CD4-positive, alpha-beta T cell treated with Interleukin-17A for 4 hours (primary cell): ENCODE data around the gene PRKAG1.

Source experiments
- DNase-seq: peaks from one replicate; pipeline ENCODE4 v3.0.0-alpha.2; 2020; ENCODE audit warnings: mixed read lengths

PRKAG1 gene

DNA sequence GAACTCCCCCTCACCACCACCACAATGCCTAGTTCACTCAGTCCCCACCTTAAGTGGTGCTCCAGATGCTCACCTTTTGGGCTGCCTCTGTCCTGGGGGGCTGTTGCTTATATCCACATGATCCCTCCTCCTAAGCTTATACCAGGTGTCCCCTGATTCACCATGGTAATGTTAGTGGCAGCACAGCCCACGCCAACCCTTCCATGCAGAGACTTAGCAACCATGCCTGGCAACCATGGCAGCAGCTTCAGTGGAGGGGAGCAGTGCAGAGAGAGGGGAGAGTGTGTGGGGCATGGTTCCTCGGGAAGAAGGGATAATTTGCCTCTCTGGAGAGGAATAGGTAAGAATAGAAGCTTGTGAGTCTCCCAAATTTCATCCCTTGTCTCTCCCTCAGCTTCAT is 18.2 kb downstream of the PRKAG1 start:
- no peak for DNase-seq

DNA sequence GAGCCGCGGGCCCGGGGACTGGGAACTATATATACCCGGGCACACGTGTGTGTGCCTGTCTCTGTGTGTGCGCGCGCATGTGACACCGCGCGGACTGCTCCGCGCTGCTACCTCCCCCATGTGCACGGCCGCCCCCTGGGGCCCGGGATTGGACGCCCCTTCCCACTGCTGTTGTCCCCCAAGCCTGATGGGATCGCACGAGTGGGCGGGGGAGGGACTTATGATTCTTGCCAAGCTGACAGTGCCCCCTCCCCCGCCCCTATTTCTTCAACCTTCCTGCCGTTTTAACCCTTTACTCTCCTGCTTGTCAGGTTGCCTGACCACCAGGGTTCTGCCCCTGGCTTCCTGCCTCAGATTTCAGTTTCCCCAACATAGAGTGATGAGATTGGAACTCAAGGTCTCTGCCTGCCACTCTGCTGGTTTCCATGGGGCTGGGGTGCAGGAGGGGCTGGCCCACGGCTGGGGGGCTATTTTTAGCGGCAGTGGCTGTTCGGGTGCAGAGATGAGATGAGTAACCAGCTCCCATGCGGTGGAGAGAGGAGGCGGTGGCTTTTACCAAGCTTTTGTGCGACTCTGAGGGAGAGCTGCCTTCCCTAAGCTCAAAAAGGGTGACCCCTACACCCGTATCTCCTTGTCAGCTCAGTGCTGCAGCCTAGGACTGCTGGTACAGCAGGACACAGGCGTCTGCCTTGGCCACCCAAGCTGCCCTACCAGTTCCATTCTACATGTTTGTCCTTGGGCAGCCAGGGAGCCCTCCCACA is 19.0 kb downstream of the PRKAG1 start, which contains the start of gene DDN:
TSS of gene DDN (minus strand) at position 5 of the 761 bp plus-strand sequence. CDS start 88 bp downstream, outside the sequence.
- peak; percentile 41 for DNase-seq

DNA sequence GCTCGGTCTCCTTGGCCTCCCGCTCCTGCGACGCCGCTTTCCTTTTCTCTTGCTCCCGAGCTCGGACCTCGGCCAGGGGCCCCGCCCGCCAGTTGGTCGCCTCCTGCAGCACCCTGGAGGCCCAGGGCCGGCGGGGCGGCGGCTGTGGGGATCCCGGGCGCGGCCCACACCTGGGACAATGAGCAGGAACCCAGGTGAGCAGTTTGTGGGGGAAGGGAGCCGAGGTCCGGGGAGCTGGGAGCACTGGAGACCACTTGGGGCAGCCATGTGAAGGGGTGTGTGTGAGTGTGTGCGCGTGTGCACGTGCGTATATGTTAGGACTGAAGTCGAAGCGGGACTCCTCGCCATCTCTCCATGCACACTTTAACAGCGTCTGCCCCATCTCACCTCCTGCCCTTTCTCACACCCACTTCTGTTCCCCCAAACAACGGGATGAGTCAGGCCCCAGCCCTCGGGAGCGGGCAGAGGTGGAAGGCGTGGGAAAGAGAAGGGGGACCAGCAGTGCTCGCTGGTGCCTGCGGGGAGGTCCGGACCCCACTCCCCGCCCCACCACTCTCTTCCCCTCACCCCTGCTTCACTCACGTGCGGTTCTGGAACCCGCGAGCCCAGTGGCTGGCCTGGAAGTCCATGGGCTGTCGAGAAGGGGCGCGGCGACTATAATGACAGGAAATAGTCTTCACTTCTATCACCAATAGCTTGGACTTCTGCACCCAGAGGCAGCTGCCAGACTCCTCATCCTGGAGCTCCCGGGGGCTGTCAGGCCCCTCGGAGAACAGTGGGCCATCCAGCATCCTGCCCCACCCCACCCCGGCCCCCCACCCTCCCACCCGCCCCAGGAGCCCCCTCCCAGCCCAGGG is 19.9 kb downstream of the PRKAG1 start:
- peak; percentile 24 for DNase-seq

DNA sequence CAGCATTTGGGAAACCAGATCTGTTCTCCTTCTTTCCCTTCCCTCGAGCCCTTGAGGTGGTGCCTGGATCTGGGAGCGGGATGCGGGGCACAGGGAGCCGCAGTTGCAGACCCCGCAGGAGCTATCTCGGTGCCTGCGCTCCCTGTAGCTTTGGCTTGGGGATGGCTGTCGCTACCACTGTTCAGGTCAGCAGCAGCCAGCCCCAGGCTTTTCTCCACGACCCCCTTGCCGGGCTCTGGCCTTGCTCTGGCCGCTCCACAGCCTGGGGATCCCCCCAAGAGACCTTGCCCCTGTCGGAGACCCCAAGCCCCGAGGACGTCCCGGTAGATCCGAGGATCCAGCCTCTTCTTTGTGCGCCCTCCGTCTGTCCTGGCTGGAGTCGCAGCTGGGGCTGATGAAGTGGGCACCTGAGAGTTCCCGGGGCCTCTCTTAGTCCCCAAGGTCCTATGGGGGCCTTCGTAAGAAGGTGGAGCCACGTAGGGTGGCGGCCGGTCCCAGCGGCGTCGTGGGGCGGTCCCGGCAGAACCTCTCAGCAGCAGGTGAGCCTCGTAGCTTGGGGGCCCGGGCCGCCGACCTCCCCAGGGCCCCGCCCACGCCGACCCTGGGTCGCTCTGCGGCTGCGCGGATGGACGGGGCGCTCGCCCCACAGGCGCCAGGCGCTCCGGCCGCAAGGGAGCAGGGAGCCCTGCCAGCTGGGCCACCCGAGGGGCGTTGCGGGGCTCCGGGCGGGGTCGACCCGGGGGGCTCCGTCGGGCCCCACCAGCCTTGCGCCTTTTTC is 20.7 kb downstream of the PRKAG1 start:
- peak; percentile 27 for DNase-seq

DNA sequence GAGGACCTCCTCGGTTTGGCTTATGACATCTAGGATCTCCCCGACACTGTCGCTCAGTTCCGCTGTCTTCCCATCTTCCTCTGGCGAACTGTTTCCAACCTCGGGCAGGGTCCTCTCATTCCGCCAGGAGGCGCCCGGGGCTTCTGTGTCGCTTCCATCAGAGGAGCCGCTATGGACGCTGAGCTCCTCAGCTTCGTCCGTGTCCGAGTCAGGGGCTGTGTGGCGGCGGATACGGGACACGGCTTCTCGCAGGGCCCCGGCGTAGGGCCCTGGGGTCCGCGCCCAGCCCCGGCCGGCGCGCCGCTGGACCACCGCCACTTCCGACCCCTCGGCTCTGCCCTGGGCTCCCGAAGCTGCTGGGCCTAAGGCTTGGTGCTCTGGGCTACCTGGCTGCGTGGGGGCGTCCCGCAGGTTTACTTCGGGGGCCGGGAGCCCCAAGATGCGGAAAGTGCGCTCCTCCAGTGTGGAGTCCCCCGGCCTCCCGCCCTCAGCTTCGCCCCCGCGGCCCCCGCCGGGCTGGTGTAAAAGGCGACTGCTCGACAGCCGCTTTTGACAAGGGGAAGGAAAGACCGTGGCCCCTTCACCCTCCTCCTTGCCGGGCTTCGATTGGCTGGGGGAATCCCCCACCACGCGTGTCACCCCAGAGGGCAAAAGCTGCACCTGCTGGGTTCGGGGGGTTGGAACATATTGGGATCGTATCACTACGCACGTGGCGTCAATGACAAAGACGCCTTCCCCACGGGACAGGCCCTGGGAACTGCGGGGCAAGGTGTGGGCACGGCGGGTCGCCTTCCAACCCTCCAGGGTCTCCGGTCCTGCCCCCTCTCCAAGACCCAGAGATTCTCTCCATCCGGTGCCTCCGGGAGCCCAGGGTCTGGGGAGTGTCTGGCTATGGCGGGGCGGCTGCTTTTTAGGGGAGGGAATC is 21.5 kb downstream of the PRKAG1 start:
- DNase-seq = peak; percentile 74

DNA sequence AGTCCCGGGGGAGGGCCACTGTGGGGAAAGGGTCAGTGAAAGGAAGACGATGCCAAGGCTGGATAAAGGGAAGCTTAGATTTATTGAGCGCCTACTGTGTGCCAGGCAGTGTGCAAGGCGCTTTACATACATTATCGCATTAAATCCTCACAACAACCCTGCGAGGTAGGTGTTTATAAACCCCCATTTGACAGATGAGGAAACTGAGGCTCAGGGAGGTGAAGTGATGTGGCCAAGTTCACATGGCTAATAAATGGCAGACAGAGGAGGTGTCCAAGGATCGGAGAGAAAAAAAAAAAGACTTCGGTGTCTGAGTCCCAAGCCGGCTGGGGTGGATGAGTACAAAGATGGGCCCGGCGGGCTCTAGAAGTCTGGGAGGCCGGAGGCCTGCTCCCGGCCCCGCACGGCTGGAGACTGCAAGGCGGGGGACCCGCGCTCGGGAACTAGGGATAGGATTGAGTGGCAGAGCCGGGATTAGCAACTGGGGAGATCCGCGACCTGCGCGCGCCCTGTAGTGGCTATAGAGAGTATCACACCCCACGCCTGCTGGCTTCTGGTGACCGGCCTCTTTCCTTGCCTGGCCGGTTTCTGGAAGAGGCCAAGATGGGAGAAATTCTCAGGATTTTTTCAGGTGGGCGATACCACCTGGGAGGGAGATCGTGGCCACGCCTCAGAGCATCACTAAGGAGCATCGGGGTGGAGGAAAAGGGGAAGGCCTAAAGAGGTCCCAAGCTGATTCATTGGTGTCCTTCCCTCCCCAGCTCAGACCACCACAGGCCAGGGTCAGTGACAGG is 23.3 kb downstream of the PRKAG1 start:
- peak; percentile 66 for DNase-seq

DNA sequence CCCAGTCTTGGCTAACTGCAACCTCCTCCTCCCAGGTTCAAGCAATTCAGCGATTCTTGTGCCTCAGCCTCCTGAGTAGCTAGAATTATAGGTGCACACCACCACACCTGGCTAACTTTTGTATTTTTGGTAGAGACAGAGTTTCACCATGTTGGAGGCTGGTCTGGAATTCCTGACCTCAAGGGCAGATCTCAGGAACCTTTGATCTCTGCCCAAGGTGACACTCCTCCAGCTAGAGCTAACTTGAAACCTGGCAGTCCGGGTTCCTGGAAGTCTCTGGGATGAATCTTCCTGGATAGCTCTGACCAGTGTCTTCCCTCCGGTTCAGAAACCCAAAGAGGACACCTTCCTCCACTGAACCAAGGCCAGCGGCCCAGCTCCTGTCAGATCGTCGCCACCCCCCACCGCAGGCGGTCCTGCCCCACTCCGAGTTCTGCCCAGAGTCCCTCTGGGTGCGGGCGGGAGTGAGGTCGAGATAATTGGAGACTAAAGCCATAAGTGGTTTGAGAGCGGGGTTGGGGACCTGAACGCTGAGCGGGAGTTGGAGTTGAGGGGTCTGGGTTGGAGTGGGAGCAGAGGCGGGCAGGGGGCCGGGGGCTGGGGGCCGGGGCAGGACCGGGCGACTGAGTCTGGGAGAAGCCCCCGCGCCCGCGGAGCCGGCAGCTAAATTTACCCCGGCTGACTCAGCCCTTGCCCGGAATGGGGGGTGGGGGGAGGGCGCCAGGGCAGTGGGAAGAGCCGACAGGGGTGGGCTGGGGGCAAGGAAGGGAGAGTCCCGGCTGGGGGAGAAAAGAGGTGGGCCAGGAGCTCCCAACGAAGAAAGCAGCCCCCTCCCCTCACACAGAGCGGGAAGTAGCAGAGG is 24.1 kb downstream of the PRKAG1 start:
- DNase-seq = no peak

DNA sequence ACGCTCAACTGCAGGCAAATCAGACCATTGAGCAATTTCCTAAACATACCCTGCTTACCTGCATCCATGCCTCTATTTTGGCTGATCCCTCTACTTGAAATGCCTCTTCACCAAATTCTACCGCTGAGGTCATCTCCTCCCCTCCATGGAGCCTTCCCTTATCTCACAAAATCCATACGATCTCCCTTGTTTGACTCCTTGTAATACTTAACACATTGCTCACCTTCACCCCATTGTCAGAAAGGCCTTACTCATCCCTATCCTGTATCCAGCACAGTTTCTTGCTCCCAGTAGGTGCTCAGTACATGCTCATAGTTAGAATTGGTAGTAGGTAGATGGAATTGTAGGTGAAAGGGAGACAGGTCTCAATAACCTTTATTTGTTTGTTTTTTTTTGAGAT is 24.8 kb downstream of the PRKAG1 start:
- no peak for DNase-seq

DNA sequence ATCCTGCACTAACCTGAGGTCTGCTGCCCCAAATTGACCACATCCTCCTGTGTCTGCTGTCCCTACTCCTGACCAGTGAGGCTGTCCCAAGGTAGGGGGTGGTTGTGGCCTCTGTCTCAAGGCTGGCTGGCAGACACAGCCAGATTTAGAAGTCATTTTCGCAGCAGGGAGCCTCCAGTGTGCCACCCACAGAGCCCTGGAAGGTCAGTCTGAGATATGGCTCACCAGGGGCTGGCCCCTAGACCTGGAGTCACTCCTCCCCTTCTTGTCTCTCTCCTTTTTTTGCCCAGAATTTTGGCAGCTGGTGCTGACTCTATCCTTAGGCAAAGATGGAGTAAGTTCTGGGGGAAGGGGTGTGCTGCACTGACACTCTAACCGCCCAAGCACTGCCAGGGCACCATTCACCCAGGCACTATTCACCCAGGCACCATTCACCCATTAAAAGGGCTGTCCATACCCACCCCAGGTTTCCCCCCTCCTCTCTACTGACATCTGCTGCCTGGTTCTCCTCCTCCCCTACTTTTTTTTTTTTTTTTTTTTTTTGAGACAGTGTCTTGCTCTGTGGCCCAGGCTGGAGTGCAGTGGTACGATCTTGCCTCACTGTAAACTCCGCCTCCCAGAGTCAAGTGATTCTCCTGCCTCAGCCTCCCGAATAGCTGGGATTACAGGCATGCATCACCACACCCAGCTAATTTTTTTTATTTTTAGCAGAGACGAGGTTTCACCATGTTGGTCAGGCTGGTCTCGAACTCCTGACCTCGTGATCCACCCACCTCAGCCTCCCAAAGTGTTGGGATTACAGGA is 27.1 kb downstream of the PRKAG1 start:
- DNase-seq = no peak

DNA sequence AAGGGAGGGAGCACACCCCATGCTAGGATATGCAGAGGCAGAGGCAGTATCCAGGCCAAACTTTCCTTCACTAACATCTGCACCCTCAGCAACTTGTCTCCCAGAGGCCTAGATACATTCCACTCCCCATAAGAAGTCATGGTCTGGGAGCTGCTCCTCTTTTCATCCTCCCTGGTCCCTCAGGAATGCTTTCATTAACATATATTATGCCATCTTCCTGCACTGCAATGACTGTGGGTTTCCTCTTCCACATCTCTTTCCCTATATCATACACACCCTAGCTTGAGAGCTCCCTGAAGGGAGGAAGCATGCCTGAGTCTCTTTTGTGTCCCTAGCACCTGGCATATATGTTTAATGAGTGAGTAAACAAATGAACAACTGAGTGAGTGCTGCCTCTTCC is 28.0 kb downstream of the PRKAG1 start:
- DNase-seq = no peak

DNA sequence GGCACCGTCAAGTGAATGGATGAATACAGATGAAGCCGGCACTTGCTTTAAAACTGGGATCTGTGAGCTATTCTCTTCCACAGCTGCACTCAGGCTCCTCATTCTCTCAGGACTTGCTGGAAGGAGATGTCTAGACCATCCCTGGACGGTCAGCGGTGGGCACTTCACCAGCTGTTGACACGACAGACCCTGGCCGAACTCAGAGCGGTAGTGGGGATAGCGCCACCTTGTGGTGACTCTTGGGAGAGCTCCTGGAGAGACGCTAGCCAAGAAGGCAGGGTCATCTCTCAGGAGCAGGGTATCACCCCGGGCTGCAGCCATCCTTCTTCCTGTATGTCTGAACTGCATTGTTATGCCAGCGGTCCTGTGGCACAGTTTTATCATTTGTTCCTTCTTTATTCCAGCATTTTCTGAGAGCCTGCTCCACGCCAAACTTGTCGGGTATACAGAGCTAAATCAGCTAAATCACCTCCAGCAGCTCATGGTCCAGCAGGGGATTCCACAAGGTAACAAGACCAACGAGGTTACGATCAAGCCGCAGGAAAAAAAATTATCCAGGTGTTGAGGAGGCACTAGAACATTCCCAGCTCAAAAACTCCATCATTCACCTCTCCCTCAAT is 30.4 kb downstream of the PRKAG1 start:
- peak; percentile 82 for DNase-seq

DNA sequence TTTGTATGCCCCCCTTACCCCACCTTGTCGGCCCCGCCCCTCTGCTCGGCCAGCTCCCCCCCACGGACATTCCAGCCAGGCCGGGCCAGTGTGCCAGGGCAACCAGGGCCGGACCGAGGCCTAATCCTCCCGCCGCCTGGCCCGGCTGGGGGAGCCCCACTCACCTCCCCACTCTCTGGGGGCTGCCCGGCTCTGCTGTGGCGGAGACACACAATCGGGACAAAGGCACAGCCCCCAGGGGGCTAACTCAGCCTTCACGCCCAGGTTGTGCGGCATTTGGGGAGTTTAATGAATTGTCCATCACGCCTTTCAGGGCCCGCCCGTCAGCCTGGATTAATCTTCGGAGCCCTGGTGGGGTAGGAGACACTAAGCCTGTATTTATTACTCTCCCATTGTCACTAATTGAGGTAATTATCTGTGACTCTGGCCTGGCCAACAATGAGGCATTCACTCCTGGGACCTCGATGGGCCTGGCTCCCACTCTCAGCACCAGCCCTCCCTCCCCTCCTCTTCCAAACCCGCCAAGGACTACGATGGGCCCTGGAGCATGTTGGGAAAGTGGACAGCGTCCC is 31.8 kb downstream of the PRKAG1 start:
- DNase-seq = no peak

DNA sequence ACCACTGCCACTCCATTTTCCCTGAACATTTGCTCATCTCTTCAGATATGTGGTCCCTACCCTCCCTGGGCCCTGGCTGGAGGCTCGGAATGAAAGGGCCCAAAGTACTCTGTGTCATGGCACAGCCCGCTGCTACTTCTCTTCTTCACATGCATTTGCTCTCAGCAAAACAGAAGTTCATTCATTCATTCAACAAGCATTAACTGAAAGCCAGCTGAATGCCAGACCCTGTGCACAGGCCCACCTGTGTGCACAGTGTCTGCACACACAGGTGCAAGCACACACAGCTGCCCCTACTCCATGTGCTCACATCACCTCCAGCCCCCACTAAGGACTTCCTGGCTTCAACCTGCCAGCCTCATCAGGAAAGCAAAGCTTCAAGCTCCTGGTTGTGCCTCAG is 32.7 kb downstream of the PRKAG1 start:
- DNase-seq = no peak

DNA sequence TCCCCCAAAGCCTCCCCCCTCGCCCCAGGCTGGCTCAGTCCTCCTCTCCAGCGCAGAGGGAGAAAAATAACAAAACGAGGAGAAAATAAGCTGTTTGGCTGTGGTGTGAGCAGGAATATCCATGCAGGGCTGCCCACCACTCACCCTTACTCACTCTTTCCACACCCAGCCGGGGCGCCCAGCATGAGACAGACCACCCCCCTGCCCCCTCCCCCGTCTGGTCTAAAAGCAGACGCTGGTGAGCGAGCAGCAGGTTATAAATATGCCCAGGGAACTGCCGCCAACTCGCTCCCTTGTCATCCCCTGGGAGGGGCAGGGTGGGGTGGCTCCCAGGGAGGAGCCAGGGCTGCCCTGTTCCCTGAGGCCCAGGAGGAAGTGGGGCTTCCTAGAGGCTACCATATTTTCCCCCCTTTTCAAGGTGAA is 33.1 kb downstream of the PRKAG1 start:
- no peak for DNase-seq

DNA sequence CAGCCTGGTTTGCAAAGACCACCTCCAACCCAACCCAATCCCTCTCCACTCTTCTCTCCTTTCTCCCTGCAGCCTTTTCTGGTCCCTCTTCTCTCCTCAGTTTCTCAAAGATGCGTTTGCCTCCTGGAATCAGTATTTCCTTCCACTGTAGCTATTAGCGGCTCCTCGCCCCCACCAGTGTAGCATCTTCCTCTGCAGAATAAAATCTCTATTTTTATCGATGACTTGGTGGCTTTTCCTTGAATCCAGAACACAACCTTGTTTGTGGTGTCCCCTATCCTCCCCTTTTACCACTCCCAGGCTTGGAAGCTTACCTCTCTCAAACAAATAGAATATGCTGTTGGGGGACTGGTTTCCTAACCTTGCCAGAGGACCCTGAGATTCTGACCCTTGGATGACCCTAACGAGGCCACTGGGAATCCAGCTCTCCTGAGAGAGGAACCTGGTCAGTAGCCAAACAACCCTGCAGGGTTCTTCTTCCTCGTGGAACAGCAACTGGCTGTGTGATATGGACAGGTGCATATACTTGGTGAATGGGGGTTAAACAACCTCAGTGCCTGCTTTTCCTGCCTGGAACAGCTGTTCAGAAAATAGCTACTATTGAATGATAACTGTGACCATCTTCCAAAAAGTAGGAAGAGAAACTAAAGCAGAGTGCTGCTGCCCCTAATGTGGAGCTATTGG is 36.0 kb downstream of the PRKAG1 start:
- DNase-seq = no peak

DNA sequence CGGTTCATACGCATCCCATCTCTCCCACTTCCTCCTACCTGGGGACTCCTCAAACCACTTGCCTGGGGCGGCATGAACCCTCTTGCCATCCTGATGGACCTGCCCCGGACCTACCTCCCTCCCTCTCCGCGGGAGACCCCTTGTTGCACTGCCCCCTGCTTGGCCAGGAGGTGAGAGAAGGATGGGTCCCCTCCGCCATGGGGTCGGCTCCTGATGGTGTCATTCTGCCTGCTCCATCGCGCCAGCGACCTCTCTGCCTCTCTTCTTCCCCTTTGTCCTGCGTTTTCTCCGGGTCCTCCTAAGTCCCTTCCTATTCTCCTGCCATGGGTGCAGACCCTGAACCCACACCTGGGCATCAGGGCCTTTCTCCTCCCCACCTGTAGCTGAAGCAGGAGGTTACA is 36.8 kb downstream of the PRKAG1 start:
- no peak for DNase-seq

DNA sequence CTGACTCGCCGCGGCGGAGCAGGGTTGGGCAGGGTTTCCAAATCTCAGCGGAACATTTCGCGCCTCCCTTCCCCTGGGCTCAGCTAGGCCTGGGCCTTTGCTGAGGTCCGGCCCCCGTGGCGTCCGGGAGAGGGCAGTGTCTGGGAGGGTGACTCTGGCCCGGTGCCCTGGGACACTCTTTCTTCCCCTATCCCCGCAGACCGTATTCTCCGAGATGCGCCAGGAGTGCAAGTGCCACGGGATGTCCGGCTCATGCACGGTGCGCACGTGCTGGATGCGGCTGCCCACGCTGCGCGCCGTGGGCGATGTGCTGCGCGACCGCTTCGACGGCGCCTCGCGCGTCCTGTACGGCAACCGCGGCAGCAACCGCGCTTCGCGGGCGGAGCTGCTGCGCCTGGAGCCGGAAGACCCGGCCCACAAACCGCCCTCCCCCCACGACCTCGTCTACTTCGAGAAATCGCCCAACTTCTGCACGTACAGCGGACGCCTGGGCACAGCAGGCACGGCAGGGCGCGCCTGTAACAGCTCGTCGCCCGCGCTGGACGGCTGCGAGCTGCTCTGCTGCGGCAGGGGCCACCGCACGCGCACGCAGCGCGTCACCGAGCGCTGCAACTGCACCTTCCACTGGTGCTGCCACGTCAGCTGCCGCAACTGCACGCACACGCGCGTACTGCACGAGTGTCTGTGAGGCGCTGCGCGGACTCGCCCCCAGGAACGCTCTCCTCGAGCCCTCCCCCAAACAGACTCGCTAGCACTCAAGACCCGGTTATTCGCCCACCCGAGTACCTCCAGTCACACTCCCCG is 37.4 kb downstream of the PRKAG1 start:
- peak; percentile 71 for DNase-seq
